Sigmoid colon (tissue), 4 donors: ENCODE data around the gene HBG1.

Source experiments
- EP300 ChIP-seq, 4 donors: sonication (generic); formaldehyde crosslinking; IDR thresholded peaks; one replicate each; pipeline ENCODE4 v1.6.1; 2017; ENCODE audit warnings: antibody characterized with exemption in 4 of 4
- POLR2A ChIP-seq, 2 donors: fragments of 450-650 bp; IDR thresholded peaks; one replicate each; pipeline ENCODE4 v1.6.1; 2016; ENCODE audit warnings: antibody characterized with exemption in 2 of 2, mild to moderate bottlenecking in 2 of 2, moderate library complexity in 2 of 2
- POLR2AphosphoS5 ChIP-seq, 4 donors: sonication (generic); formaldehyde crosslinking; IDR thresholded peaks; one replicate each; pipeline ENCODE4 v1.6.1; 2017; ENCODE audit warnings: antibody characterized with exemption in 4 of 4
- TF ChIP-seq, protein P1 (sequence below), 4 experiments: fragments of 450-650 bp in 3 of 4; fragments of 200-600 bp in 1 of 4; IDR thresholded peaks; one replicate each; pipeline ENCODE4 v1.5.1; 2016 to 2019; ENCODE audit warnings: antibody characterized with exemption in 4 of 4, mild to moderate bottlenecking in 3 of 4, moderate library complexity in 2 of 4

DNA sequence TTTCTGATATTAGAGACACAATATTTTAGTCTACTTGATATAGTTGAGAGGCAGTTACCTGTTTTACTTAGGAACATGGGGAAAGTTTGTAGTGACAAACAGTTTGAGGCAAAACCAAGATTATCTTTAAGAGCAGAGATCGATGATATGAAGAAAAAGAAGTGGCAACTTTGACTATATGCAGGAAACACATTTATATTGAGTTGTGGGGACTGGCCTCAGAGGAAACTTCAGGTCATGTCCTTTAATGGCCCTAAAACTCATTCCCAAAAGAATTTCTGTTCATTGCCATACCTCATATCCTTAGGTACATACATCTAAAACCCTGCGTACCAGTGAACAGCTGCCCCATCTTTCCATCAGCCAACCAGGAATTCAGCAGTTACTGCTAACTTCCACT lies 4.5 kb downstream of the HBG1 start:
- TF ChIP-seq, protein P1, sequence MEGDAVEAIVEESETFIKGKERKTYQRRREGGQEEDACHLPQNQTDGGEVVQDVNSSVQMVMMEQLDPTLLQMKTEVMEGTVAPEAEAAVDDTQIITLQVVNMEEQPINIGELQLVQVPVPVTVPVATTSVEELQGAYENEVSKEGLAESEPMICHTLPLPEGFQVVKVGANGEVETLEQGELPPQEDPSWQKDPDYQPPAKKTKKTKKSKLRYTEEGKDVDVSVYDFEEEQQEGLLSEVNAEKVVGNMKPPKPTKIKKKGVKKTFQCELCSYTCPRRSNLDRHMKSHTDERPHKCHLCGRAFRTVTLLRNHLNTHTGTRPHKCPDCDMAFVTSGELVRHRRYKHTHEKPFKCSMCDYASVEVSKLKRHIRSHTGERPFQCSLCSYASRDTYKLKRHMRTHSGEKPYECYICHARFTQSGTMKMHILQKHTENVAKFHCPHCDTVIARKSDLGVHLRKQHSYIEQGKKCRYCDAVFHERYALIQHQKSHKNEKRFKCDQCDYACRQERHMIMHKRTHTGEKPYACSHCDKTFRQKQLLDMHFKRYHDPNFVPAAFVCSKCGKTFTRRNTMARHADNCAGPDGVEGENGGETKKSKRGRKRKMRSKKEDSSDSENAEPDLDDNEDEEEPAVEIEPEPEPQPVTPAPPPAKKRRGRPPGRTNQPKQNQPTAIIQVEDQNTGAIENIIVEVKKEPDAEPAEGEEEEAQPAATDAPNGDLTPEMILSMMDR (IDR thresholded peaks at IDR 0.05) = no peak
- TF ChIP-seq POLR2A (IDR thresholded peaks at IDR 0.05) (no peak), EP300 (IDR thresholded peaks at IDR 0.05) (no peak), POLR2AphosphoS5 (IDR thresholded peaks at IDR 0.05) (no peak)
